HG03097 (cell line): ENCODE results near the gene INHBE.
"Not testable (repeated sequence)": the region's sequence is repeated elsewhere in the genome, so short reads cannot be mapped to it uniquely, and the experiment has no call there.

Experiments used
- ATAC-seq: cut with Tn5 transposase; IDR thresholded peaks from one replicate; pipeline ENCODE4 v1.9.1; 2021; ENCODE audit not compliant: unreplicated experiment, low FRiP score

Gene INHBE

GRCh38 chr12:57491393-57492280 is 36.5 kb downstream of the INHBE start:
- ATAC-seq, result no peak

GRCh38 chr12:57495051-57495701 is 40.1 kb downstream of the INHBE start:
- ATAC-seq, result not testable (repeated sequence)

GRCh38 chr12:57496822-57497221 is 41.7 kb downstream of the INHBE start:
- no peak for ATAC-seq

GRCh38 chr12:57497223-57498131 is 42.4 kb downstream of the INHBE start:
- no peak for ATAC-seq

GRCh38 chr12:57498132-57498502 is 43.0 kb downstream of the INHBE start:
- no peak for ATAC-seq

- no peak for ATAC-seq
Measured at GRCh38 chr12:57498571-57498970, 43.5 kb downstream of the INHBE start.

- no peak for ATAC-seq
Measured at GRCh38 chr12:57500213-57500612, 45.1 kb downstream of the INHBE start.

- not testable (repeated sequence) for ATAC-seq
Measured at GRCh38 chr12:57502311-57502969, 47.3 kb downstream of the INHBE start.

- ATAC-seq, result not testable (repeated sequence)
Measured at GRCh38 chr12:57506541-57506940, 51.4 kb downstream of the INHBE start.
